ENCODE results near the gene DHX29.

DHX29 gene

DNA sequence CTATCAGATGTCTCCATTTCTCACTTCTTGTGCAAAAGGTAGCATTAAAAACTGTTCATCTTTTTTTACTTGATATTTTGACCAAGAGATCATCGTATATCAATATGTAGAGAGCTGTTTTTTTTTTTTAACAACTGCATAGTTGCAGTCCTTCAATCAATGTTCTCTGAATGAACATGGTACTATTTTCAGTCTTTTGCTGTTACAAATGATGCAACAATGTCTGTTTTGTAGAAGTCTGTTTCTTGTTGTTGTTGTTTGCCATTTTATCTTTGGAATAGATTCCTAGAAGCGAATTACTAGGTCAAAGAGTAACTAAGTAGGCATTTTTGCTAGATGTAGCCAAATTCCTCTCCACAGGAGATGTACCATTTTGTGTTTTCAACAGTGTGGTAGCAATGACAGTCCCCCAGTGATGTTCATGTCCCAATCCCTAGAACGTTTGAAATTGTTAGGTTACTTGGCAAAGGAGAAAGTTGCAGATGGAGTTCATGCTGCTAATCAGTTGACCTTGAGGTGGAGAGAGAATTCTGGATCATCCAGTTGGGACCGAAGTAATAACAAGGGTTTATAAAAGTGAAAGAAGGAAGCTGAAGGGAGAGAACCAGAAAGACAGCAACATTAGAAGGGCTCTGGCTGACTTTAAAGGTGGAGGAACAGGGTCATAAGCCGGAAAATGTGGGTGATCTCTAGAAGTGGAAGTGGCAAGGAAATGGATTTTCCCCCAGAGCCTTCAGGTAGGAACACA is 6.5 kb upstream of the DHX29 start:
- DNase-seq (ENCODE audit: low read depth), result no peak

DNA sequence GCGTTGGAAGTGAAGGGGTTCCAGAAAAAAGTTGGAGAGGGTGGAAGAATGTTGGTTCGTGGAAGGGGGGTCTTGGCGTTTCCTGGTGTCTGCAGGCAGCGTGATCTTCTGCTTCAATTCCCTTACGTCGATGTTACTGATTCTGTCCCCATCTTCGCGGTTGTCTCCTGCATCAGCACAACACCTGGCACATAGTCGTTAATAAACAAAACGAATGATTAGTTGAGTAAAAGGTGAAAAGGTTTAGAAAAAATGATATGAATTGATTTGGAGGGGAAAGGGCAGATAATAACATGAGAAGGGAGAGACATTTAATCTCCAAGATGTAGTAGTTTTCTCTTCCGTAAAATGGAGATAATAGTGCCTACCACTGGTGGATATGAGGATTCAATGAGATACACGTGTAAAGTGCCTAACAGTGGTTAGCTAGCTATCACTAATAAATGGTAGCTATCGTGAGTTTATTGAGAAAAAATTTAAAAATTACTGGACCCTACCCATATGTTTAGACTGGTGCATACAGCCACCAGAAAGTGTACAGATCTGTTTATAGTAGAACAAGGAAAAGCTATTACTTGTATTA is 851 bp upstream of the DHX29 start:
- DNase-seq (ENCODE audit: low read depth), result no peak

DNA sequence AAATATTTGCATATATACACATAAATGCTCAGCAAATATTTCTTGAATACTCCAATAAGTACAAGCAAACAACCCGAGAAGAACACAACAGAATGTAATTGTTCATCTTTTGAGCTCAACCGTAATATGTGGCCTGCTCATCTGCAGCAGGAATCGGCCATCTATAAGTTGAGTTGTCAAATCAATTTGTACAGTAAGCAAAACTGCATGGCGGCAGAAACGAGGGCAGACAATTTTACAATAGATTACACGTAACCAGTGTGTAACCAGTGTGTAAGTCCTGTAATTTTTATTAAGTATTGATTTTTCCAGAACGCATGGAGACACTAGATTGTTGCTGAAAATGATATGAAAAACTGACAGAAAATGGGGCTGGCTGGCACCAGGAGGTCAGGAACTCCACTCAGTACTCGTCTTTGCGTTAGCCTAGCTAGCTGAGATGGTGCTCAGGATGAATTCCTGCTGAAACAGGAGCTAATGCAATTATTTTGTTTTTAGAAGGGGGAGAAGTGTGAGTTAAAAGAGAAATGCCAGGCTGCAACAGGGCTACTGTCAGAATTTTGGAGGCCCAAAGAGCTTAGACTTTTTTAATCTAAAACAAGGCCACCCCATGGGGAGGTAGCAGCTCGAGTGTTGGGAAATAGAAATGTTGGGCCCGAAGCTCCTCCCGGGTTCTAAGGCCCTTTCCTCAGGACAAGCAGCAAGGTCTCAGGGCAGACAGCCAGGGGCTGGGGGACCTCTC is 682 bp downstream of the DHX29 start:
- no peak for DNase-seq (ENCODE audit: low read depth)

DNA sequence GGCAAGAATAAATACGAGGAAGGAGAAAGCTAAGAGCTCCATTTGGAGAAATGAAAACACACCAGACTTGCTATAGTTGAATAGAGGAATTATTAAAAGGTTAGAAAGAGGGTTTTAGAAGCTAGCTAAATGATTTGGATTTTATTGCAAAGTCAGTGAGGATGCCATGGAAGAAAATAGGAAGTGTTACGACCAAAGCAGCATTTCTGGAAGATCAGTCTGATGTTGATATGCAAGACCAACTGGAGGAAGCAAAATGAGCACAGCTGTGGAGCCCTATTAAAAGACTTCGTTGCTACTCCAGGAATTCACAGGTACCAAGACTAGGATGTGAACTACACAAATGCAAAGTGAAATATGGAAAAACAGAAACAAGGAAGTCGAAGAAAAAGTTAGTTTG is 2.1 kb downstream of the DHX29 start:
- no peak for DNase-seq (ENCODE audit: low read depth)

DNA sequence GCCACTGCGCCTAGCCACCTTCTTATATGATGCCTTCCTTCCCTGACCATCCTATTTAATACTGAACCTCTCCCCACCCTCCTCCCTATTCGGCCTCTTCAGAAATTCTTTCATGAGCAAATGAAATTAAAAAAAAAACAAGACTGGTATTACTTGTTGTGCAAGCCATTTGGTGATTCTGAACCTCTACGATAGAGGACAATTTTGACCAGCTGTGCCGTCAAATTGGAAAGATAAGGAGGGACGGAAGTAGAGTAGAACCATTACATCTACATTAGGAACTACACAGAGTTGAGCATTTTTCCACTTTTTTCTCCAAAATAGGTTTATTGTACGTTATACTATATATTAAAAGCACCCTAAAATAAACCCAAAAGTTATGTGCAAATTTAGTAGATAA is 2.9 kb downstream of the DHX29 start:
- DNase-seq (ENCODE audit: low read depth), result no peak

DNA sequence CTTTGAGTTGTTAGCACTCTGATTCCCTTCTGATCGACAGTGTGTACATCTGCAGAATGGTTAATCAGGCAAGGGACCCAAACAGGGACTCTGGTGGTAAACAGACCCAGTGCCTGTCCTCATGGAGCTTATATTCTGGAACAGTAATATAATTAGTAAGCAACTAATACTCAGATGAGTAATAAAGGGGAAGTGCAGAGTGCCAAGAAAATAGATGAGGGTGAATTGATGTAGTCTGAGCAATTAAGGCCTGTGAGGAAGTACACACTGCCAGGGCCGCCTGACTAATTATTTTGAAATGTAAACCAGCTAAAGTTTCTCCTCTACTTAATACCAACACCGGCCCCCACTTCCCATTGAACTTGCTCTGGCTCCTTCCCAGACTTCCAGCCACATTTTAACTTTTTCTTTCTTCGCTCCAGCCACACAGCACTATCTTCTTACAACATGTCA is 4.2 kb downstream of the DHX29 start:
- DNase-seq (ENCODE audit: low read depth), result peak; percentile 59

DNA sequence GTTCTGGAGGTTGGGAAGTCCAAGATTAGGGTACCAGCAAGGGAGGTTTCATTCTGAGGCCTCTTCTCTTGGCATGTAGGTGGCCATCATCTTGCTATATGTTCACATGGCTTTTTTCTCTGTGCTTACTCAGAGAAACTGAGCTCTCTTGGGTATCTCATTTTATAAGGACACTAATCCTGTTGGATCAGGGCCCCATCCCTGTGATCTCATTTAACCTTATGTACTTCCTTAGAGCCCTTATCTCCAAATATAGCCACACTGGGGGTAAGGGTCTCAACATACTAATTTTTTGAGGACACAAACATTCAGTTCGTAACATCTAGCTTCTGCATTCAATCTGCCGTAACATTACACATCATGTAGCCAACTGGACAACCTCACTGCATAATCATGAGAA is 6.6 kb downstream of the DHX29 start:
- DNase-seq (ENCODE audit: low read depth), result no peak

DNA sequence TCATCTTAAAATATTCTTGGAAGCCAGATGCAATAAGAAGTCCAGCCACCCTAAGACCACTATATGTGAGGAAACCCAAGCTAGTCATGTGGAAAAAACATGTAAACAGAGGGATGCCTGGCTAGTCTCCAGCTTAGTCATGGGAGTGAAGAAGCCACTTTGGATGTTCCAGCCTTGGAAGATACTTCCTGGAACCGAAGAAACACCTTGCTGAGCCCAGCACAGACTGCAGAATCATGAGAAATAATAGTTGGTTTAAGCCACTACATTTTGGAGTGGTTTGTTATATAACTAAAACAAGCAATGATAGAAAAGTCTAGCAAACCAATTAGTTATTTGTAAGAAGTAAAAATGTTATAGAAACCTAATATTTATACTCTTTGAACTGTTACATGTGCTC is 12.6 kb downstream of the DHX29 start:
- no peak for DNase-seq (ENCODE audit: low read depth)

DNA sequence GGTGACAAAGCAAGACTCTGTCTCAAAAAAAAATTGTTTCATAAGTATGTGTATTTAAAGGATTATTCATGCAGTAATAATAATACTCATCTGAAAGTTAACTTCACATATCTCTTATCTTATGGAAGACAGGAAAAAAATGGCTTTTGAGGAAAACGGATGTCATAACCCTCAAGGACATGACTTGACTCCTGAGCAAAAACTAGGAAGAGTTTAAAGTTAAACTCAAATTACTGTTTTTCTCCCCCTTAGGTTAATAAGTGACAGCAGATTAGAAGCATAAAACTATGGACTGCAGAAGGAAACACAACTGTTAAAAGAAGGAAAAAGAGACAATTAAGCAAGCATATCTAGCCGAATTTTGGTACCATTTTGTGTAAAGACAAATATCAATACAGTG is 16.5 kb downstream of the DHX29 start:
- no peak for DNase-seq (ENCODE audit: low read depth)

DNA sequence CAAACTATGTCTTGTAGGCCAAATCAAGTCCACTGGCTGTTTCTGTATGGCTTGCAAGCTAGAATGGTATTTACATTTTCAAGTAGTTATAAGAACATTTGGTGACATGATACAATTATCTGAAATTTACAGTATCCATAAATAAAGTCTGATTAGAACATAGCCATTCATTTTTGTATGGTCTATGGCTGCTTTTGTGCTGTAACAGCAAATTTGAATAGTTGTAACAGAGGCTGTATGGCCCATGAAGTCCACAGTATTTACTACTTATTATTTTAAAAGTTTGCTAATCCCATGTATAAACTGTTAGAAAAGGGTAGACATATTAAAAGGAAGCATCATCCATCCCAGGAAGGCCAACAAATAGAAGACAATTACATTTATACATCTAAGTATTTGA is 17.7 kb downstream of the DHX29 start:
- DNase-seq (ENCODE audit: low read depth), result no peak

DNA sequence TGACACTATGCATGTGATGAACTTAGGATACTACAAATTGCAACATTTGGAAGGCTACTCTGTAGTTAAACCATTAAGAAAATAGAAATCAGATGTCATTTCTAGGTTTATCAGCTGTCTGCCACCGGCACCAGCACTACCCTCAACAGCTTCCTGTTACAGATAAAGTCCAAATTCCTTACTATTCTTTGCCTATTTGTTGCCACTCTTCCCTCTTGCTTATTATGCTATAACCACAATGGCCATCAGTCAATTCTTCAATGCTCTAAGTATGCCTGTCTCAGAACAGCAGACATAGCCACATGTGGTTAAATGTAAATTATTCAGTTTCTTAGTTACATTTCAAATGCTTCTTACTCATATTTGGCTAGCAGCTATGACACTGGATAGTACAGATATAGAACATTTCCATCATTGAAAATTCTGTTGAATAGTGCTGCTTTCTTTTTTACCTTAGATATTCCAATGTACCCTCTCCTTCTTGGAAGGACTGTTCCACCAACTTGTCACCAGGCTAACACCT is 21.0 kb downstream of the DHX29 start:
- no peak for DNase-seq (ENCODE audit: low read depth)

DNA sequence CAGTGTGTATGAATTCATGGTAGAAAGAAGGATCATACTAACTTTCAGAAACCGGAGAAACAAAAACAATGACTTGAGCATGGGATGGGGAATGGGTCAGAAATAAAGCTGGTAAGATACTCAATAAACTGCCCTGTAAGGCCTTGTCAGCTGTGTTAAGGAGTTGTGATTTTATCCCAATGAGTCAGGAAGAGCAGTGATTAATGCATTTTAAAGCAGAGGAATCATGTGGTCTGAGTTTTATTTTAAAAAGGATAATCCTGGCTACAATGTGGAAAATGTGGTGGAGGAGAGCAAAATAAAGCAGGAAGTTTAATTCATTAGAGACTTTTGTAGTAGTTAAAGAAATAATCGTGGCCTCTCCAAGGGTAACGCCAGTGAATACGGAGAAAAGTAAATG is 28.7 kb downstream of the DHX29 start:
- no peak for DNase-seq (ENCODE audit: low read depth)

DNA sequence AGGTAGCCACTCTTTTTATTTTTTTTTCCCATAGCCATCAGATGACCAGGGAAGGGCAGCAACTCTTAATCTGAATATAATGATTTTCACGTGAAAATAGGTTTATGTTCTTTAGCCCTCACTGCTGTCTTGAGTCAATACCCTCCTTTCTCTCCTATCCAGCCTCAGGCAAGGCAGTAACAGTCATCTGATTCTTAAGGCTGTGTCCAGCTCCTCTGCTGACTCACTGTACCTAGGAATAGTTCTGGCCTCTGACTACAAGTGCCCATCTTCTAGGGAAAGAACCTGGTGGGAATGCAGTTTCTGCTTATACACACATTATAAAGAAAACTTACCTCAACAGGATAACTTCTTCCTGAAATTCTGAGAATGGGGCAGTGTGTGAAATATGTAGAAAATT is 30.7 kb downstream of the DHX29 start:
- DNase-seq (ENCODE audit: low read depth), result no peak

DNA sequence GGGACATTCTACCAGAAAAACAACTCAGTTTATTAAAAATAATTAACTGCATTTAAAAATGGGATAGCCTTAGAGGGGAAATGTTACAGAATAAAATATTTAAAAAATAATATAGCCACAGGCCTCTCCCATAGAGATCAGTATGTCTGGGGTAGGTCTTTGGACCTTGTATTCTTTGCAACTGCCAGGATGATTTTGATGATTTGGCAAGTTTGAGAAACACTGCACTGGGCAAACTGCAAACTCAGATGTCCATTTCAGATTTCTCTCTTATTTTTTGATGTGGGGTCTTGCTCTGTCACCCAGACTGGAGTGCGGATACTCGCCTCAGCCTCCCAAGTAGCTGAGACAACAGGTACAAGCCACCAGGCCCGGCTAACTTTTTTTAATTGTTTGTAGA is 49.2 kb downstream of the DHX29 start:
- DNase-seq (ENCODE audit: low read depth), result no peak

DNA sequence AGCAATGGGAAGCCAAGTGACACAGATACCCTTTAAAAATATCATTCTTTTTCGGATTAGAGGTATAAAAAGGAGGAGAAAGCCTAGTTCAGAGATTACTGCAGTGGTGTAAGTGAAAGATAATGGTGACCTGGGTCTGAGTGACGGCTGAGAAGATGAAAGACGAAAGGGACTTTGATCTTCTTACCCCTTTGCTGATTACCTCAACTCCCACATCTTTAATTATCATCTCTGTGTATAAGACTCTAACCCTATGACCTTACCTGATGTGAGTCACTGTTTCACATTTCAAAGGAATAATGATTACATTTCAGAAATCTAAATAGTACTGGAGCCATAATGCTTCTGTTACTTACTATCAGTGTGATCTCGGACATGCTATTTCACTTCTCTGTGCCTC is 52.7 kb downstream of the DHX29 start:
- DNase-seq (ENCODE audit: low read depth), result no peak

DNA sequence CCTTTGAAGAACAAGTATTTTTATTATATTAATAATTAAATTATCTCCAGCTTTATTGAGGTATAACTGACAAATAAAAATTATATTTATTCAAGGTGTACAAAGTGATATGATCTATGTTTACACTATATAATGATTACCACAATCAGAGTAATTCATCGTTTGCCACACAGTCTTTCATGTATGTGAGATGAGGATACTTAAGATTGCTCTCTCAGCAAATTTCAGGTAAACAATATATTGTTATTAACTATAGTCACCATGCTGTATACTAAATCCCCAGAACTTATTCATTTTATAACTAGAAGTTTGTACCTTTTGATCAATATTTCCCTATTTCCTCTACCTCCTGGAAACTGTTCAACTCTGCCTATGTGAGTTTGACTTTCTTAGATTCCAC is 57.4 kb downstream of the DHX29 start:
- DNase-seq (ENCODE audit: low read depth), result no peak

DNA sequence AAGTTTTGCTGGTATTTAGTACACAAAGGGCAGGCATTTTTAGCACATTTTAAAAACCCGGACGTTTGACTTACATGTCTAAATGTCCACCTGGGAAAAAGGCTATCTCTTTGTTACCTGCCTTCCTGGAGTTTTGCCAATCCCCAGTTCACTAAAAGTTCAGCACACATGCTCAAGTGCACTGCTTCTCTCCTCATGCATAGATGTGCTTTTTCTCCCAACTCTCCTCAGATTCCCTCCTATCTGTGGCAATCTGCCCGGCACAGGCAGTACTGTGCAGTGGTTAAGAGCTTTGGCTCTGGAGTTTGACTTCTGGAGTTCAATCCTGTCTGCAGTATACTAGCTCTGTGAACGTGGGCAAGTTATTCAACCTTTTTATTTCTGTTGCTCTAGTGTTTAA is 65.7 kb downstream of the DHX29 start:
- no peak for DNase-seq (ENCODE audit: low read depth)

DNA sequence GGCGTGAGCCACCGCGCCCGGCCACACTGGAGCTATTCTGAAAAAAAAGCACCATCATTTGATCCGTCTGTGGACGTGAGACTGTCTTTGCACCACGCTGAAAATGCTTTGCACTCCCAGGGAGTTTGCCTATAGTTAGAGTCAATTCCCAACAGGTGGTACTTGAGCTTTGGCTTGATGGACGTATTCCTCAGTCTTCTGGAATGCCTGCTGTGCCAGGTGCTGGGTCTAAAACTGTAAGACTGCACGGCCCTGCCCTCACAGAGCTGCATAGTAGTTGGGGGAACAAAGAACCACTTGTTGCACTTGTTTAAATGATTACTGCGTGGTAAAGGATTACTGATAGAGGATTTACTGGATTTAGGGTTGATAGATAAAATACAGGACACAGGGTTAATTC is 70.7 kb downstream of the DHX29 start:
- DNase-seq (ENCODE audit: low read depth), result no peak

DNA sequence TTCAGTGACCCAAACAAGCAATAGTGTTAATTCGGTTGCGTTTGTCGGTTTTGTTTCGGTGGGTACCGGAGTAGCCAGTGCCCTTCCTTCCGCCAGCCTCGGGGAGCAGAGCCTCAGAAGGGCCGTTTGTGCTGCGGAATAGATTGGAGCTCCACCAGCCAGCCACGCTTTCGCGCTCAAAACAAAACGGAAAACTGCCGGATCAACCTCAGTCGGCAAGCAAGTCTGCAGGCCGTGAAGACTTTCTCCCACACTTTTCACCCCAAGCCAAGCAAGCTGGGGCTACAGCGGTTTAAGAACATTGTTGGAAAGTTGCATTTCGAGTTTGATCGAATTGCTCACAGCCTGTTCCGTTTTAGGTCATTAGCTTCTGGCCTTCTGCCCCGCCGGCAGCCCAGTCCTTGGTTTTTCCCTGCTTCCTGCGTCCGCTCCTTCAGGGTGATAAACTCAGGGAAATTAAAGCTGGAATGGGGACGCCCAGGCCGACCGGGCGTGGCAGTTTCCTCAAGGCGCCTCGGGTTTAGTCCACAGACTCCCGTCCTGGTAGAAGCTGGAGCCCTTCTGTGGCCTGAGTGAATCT is 73.3 kb downstream of the DHX29 start:
- DNase-seq (ENCODE audit: low read depth), result no peak

DNA sequence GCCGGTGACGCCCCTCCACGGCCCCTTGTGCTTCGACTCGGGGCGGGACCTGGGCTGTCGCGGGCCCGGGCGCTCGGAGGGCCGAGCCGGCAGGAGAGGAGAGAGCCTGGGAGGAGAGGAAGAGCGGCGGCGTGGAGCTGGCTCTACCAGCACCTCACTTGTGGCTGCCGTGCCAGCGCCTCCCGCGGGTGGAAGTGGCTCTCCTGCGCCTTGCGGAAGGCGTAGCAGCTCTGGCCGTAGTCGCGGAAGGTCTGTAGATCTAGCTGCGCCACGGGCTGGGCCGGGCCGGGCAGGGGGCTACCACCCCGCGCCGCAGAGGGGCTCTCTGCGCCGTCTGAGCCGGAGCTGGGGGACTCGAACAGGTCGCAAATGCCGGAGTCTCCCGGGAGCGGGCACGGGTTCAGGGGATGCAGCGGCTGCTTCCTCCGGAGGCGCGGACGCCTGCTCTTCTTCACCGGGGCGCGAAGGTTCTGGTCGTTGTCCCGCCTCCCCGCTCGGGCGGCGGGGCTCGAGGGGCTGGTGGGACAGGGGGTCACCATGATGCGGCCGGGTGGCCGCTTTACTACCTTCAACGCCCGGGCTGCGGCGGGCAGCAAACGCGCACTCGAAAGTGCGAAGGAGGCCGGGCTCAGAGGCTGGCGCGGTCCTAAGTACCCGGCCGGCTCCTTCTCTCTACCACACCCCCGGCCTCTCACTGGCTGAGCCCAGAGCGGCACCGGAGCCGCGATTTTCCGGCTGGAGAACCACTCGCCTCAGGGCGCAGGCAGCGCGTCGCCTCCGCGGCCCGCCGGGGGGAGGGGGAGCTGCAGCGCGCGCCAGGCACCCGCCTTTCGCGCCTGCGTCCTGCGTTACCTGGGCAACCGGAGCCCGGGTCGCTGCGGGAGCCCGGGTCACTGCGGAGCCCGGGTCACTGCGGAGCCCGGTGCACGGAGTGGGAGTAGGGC is 74.2 kb downstream of the DHX29 start, which contains the start of gene CCNO:
Gene CCNO (minus strand): TSS at position 624 of the 944 bp plus-strand sequence. CDS start 85 bp downstream, at position 539.
- DNase-seq (ENCODE audit: low read depth), result no peak

DNA sequence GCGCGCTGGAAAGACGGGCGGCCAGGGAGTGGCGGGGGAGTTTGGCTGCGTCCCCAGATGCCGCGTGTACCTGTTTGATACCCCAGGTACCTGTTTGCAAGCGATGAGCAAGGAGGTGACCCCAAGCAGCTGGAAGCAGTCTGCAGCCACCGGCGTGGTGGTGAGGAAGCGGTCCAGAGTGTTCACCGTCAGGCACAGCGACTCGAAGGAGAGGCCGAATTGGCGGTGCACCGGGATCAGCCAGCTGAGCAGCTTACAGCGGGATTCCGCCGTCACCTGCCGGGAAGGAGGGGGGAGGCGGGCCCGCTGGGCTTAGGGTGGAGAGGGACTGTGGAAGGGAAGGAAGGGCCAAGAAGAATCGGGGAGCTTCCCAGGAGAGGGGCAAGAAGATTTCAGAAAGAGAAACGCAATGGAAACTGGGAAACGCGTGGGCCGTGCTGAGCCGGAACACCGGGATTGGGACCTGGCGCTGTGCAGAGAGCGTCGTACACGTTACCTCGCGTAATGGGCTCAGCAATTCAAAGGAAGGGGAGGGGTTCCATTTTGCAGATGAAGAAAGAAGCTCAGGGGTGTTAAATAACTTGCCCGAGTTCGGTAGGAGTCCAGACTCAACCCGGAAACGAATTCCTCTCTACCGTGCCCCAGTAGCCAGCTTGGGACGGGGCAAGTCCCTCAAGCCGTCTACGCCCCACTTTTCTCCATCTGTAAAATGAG is 75.1 kb downstream of the DHX29 start:
- DNase-seq (ENCODE audit: low read depth), result no peak

Data from fibroblast of the conjunctiva (primary cell).